ENCODE measurements around the gene ICAM4.

Gene ICAM4

DNA sequence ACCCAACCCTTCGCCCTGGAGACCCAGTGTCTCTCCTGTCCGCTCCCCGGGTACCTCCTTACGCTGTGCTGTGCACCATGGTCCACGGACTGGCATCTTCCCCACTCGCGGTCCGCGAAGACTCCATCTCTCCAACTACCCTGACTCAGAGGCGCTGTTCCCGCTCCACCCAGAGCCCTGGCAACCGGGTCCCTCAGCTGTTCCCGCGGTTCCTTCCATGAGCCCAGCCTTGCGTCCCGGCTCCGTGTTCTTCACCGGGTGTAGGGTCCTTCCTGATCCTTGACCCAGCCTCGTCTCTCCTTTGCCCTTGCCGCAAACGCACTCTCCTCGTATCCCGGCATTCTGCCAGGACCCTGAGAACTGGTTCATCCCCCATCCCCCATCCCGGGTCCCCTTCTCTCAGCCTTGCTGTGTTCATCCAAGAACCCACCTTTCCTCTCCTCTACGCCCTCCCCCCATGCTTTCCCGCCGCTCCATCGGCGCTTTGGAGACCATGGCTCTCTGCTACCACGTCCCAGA is 3.7 kb downstream of the ICAM4 start:
- peak in 6 of 58 donors; percentile 3 to 49 (median 25) for DNase-seq

DNA sequence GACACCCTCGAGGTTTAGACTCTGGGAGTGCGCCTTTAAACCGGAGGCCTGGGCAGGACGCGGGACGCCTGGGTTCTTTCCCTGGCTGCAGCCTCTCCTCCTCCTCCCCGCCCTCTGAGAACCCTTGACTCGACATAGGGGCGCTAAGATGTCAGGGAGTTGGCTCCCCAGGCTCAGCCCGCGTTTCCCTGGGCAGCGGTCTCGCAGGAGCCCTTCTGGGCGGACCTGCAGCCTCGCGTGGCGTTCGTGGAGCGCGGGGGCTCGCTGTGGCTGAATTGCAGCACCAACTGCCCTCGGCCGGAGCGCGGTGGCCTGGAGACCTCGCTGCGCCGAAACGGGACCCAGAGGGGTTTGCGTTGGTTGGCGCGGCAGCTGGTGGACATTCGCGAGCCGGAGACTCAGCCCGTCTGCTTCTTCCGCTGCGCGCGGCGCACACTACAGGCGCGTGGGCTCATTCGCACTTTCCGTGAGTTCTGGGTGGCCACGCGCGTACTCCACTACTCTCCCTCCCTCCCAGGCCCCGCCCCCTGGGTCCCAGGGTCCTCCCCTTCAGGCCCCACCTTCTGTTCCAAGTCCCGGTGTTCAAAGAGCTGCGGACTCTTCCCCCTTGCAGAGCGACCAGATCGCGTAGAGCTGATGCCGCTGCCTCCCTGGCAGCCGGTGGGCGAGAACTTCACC is 4.3 kb downstream of the ICAM4 start:
- peak in 32 of 58 donors; percentile 7 to 68 (median 19) for DNase-seq

DNA sequence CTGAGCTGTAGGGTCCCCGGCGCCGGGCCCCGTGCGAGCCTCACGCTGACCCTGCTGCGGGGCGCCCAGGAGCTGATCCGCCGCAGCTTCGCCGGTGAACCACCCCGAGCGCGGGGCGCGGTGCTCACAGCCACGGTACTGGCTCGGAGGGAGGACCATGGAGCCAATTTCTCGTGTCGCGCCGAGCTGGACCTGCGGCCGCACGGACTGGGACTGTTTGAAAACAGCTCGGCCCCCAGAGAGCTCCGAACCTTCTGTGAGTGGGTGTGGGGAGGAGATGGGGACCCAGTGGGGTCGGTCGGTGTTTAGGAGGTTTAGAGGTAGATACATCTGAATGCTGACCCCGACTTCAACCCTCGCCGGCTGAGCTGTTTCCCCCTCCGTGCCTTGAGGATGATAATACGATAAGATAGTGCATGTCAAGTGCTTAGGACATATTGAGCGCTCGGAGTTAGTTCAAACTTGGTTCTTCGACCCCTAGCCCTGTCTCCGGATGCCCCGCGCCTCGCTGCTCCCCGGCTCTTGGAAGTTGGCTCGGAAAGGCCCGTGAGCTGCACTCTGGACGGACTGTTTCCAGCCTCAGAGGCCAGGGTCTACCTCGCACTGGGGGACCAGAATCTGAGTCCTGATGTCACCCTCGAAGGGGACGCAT is 4.9 kb downstream of the ICAM4 start:
- no peak for DNase-seq

DNA sequence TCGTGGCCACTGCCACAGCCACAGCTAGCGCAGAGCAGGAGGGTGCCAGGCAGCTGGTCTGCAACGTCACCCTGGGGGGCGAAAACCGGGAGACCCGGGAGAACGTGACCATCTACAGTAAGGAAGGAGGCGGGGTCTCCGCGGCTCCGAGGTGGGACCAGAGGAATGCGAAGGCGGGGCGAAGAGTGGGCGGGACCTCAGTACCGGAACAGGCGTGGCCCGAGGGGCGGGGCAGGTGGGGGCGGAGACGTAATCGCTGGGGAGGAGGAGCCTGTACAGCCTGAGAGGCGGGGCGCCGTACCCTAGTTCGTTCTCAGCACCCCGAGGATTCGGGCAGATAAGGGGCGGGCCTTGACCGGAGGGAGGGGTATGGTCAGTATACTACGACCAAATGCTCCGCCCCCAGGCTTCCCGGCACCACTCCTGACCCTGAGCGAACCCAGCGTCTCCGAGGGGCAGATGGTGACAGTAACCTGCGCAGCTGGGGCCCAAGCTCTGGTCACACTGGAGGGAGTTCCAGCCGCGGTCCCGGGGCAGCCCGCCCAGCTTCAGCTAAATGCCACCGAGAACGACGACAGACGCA is 5.5 kb downstream of the ICAM4 start:
- peak in 36 of 58 donors; percentile 2 to 68 (median 28) for DNase-seq

DNA sequence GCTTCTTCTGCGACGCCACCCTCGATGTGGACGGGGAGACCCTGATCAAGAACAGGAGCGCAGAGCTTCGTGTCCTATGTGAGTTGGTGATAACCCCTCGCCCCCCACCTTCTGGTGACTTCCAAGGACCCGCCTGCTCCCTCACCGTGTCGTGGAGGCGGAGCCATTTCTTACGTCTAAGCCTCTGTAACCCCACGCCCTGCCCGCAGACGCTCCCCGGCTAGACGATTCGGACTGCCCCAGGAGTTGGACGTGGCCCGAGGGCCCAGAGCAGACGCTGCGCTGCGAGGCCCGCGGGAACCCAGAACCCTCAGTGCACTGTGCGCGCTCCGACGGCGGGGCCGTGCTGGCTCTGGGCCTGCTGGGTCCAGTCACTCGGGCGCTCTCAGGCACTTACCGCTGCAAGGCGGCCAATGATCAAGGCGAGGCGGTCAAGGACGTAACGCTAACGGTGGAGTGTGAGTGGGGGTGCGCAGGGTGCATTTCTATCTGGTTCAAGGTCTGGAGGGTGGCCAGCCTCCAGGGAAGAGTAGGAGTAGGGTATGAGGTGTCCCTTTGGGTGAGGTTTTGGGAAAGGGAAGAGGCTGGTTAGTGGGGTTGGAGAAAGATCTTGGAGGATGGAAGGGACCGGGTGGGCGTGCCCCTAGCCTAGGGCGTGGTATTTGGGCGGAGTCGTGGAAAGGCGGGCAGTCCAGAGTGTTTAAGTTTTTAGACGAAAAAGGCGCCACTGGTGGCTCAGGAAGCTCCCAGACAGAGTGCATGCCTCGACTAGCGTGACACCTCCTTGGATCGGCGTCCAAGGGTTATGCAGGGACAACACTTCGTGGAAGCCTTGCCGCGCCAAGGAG is 6.3 kb downstream of the ICAM4 start:
- no peak for DNase-seq

DNA sequence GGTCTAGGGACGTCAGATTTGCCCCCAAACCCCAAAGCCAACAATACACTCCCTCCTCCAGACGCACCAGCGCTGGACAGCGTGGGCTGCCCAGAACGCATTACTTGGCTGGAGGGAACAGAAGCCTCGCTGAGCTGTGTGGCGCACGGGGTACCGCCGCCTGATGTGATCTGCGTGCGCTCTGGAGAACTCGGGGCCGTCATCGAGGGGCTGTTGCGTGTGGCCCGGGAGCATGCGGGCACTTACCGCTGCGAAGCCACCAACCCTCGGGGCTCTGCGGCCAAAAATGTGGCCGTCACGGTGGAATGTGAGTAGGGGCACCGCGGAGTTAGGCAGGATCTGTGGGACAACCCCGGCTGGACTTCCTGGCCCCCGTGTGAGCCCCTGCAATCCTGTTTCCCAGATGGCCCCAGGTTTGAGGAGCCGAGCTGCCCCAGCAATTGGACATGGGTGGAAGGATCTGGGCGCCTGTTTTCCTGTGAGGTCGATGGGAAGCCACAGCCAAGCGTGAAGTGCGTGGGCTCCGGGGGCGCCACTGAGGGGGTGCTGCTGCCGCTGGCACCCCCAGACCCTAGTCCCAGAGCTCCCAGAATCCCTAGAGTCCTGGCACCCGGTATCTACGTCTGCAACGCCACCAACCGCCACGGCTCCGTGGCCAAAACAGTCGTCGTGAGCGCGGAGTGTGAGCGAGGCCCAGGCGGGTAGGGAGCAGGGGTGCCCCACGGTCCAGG is 7.0 kb downstream of the ICAM4 start:
- no peak for DNase-seq

DNA sequence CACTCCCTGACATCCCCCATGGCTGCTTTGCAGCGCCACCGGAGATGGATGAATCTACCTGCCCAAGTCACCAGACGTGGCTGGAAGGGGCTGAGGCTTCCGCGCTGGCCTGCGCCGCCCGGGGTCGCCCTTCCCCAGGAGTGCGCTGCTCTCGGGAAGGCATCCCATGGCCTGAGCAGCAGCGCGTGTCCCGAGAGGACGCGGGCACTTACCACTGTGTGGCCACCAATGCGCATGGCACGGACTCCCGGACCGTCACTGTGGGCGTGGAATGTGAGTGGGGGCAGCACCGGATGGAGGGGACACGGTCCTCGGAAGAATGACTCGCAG is 7.6 kb downstream of the ICAM4 start:
- DNase-seq = no peak

DNA sequence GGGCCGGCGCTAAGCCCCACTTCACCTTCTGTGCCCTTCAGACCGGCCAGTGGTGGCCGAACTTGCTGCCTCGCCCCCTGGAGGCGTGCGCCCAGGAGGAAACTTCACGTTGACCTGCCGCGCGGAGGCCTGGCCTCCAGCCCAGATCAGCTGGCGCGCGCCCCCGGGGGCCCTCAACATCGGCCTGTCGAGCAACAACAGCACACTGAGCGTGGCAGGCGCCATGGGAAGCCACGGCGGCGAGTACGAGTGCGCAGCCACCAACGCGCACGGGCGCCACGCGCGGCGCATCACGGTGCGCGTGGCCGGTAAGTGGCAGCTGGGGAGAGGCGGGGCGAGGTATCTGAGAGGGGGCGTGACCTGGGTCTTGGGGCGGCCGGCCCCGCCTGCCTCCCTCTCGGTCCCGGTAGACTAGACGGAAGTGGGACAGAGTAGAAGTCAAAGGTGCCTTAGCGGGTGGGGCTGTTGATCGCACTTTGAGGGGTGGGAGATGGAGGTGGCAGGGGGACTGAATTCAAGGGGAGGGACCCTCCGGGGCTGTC is 8.6 kb downstream of the ICAM4 start:
- no peak for DNase-seq

DNA sequence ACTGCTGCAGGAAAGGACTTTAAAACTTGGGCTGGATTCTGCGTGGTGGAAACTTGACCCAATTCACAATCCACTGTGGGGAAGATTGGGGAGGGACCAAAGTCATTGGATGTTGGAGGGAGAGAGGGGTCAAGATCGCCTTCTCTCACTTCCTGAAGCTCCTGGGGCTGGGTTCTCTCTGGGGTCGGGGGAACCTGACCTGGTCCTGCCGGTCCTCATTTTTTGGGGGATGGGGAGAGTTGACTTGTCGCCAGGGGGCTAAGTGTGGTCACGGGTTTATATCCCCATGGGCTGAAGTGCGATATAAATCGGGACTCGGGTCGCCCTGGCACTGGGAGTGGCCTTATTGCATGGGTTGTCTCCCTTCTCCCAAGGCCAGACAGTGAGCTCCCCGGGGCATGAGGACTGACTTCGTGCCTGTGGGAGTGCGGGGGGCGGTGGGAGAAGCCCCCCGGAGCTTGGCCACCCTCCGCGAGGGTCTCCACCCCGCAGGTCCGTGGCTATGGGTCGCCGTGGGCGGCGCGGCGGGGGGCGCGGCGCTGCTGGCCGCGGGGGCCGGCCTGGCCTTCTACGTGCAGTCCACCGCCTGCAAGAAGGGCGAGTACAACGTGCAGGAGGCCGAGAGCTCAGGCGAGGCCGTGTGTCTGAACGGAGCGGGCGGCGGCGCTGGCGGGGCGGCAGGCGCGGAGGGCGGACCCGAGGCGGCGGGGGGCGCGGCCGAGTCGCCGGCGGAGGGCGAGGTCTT is 9.3 kb downstream of the ICAM4 start:
- DNase-seq = no peak

DNA sequence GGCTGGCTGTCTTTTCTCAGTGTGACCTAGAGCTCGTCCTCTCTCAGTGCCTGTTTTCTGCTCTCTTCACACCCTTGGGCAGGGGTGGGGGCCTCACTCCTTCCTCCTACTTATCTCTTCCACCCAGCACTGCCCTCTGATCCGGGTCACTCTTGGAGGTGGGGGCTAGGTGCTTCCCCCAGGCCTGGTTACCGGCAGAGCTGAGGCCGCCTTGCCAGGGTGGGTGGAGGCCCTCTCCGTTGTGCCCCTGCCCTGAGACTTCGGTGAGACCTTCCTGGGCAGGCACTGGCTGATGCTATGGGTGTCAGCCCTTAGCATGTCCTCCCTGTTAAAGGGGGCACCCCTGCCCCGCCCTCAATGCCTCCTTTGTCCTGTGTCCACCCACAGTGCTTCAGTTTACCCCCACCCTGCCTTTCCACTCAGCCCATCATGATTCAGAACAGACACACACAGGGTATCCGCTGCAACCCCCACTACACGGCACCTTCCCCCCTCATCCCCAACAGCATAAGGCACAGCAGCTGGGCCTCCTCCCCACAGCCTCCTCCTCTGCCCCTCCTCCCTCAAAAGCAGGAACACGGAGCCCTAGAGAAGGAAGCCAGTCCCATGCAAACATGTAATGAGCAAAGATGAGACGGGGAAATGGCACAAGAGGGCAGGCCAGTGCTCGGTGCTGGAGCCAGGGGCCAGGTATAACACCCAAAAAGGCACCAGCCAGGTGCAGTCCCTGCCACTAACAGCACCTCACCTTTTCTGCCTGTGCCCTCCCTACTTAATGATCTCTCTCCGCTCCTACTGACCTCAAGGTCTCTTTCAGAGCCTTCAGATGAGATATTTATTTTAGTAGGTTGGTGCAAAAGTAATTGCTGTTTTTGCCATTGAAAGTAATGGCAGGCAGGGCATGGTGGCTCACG is 13.0 kb downstream of the ICAM4 start:
- peak in 26 of 58 donors; percentile 6 to 65 (median 28) for DNase-seq

DNA sequence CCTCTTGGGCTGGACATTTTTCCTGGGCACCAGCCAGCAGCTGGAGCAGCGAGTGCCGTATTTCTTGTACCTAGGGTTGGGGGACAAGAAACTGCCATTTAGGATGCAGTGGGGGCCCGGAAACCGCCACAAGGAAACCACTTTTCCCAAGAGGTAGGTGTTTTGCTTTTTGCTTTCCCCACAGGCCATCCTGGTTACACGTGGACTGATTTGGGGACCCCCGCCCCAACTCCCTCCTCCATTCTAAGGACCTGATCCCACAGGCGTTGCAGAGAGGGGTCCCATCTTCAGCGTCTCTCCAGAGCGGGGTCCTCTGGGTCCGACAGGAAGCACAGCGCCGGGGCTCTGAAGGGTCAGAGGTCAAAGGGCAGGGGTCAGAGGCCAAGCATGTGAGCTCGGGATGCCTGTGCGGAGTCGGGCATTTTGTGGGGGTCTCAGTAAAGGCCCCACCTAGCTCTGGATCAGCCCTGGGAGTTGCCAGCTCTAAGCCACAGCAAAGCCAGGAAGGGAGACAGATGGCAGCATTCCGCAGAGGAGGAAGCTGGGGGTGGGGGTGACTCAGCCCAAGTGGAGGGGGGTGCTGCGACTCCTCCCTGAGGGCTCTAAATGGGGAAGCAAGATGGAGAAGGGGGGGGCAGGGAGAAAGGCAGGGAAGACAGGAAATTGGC is 18.5 kb downstream of the ICAM4 start:
- DNase-seq = peak in 48 of 58 donors; percentile 6 to 82 (median 39)

DNA sequence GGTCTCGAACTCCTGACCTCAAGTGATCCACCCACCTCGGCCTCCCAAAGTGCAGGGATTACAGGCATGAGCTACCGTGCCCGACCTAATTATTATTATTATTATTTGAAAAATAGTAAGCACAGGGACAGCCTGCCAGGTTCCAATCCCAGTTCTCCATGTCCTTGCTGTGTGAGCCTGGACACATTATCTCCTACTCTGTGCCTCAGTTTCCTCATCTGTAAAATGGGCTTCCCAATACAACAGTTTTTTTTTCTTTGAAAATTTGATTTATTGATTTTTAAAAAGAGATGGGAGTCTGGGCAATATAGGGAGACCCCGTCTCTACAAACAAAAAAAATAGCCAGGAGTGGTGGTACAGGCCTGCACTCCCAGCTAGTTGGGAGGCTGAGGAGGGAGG is 19.6 kb downstream of the ICAM4 start:
- DNase-seq = no peak

DNA sequence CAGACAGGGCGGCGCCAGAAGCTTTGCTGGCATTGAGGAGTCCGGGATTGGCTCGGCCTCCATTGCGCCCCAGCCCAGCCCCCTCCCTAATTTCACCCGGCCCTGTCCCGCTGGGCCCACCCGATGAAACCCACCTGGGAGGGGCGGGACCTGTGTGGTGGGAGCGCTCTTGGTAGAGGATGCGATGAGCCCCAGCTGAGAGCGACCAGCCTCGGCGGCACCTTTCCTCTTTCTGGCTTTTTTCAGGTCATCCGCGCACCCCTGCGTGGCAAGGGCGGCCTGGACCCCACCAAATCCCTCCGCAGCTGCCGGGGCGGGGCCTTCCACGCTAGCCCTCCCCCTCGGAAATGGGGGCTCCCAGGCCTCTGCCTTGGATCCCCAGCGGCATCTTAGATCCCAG is 22.7 kb downstream of the ICAM4 start, which contains the start of gene ZGLP1:
Gene ZGLP1, minus strand, starts transcription at position 393 of the 400 bp plus-strand sequence.
- no peak for DNase-seq

DNA sequence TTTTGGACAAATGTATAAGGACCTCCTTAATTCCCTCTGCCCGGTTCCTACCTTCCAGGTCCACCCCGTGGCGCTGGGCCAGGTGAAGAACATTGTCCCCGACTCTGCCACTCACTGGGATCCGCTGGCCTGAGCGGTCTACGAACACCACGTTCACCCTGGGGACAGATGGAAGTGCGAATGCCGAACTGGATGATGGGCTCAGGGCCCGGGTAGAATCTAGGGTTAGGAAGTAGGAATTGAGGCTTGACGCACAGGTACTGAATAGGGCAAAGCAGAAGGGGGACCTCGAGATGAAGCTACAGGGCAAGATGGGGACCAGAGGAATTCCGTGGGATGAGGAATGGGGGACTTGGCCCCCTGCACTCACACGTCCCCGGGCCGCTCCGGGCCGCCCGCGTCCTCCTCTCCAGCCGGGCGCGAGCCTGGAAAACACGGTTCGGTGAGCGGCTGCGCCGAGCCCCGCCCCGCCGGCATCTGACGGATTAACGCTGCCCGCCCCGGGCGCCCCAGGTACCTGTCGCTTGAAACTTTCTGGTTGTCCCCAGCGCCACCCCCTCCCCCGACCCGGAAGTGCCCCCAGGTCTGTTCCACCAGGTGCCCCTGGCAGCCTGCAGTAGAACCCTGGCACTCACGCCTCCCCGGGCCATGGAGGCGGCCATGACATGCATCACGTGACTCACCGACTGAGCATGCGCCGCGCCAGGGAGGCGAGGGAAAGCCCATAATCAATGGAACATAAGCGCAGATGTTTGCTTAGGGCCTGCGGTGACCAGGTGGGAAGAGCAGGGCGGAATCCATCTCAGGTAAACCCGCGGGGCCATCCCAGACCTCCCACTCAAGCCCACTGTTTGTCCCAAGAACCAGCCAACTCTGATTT is 28.8 kb downstream of the ICAM4 start, which contains the start of gene FDX2:
Gene FDX2, minus strand, starts transcription at position 681 of the 880 bp plus-strand sequence. Its CDS starts 19 bp downstream, at position 662.
- DNase-seq = peak in 57 of 58 donors; percentile 36 to 95 (median 80)

DNA sequence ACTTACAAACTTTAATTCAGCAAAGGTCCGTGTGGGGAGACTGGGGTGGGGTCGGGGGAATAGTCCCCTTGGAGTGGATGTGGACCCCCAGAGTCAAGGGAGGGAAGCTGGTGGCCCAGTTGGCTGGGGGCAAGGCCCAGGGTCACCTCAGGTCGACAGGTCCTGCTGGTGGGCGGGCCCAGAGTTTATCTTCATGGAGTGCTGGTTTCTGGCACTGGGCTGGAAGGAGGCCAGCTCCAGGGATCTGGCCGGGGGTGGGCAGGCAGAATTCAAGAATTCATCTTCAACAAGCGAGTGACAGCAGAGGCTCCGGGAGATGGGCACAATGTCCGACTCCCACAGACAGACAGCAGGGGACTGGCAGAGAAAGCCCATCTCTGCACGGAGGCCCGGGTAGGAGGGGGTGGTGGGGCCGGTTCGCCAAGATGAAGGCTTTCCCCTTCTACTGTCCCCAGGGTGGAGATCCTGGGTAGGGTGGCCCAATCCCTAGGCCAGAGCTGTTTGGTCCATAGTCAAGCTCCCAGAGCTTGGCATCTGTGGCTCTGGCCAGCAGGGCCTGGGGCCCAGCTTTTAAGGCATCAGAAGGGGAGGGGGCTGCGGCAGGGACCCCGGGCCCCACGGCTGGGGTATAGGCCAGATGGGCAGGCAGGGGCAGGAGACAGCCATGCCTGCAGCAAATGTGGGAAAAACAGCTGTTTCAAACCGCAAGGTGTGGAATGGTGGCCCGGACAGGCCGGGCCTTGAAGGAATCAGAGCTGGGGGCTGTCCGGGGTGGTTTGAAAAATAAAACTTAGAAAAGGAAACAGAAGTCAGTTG is 29.7 kb downstream of the ICAM4 start:
- peak in 18 of 58 donors; percentile 13 to 54 (median 28) for DNase-seq

All from anterior cingulate cortex (tissue), 58 donors.